ENCODE data around the gene ARID3A. TPM values are rescaled to one million over a fixed set of nuclear protein-coding genes. Genes with fewer than 3 reads are reported as not detected.

Gene ARID3A
- total RNA-seq, 2 experiments from 2014 or later = 18.7 to 22.1 TPM

- POLR2A ChIA-PET = interaction anchor here (0.8 to 2.3 kb wide), 3 partner anchors 12 to 55 kb away, joined by 3 to 8 read pairs (median 3); no protein-coding TSS in a partner anchor
- TF ChIP-seq, protein P1, sequence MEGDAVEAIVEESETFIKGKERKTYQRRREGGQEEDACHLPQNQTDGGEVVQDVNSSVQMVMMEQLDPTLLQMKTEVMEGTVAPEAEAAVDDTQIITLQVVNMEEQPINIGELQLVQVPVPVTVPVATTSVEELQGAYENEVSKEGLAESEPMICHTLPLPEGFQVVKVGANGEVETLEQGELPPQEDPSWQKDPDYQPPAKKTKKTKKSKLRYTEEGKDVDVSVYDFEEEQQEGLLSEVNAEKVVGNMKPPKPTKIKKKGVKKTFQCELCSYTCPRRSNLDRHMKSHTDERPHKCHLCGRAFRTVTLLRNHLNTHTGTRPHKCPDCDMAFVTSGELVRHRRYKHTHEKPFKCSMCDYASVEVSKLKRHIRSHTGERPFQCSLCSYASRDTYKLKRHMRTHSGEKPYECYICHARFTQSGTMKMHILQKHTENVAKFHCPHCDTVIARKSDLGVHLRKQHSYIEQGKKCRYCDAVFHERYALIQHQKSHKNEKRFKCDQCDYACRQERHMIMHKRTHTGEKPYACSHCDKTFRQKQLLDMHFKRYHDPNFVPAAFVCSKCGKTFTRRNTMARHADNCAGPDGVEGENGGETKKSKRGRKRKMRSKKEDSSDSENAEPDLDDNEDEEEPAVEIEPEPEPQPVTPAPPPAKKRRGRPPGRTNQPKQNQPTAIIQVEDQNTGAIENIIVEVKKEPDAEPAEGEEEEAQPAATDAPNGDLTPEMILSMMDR (IDR thresholded peaks at IDR 0.05) = no peak
- CTCF ChIA-PET = interaction anchor here (4.6 to 7.9 kb wide), 2 partner anchors 55 to 65 kb away, joined by 28 to 127 read pairs; partner anchors contain the start of gene WDR18
- Mint-ChIP-seq H3K4me1 (ENCODE audit: low read depth) (peaks cover 16% of the 10 kb centered on the region), H3K27me3 (peaks cover 2% of the 10 kb centered on the region), H3K9me3 (no peaks in the 10 kb centered on the region), H3K36me3 (ENCODE audit: low read depth) (peaks cover 5% of the 10 kb centered on the region), H3K27ac (no peak overlapping the region), H3K4me3 (peak overlapping the region; percentile 73)
- ATAC-seq (no peak), DNase-seq (no peak)
- intact Hi-C loops (cut with micrococcal nuclease) = loop anchor here (5.0 kb wide), 1 partner anchor 146 kb away; no protein-coding TSS in a partner anchor
These were observed 7.7 kb upstream of the ARID3A start for GRCh38 chr19:918152-918437.

- DNase-seq = peak; percentile 76
- ChIA-PET CTCF (interaction anchor here (0.8 to 7.9 kb wide), 4 partner anchors 10 to 149 kb away, joined by 3 to 127 read pairs (median 20); partner anchors contain the start of gene WDR18), POLR2A (interaction anchor here (0.6 to 2.3 kb wide), 5 partner anchors 8 to 121 kb away, joined by 3 to 8 read pairs (median 3); partner anchors contain the start of gene WDR18)
- intact Hi-C loops (cut with micrococcal nuclease) = loop anchor here (5.0 kb wide), 1 partner anchor 146 kb away; no protein-coding TSS in a partner anchor
- TF ChIP-seq, protein P1 (IDR thresholded peaks at IDR 0.05) = no peak
- Mint-ChIP-seq H3K4me3 (peak overlapping the region; percentile 73), H3K36me3 (ENCODE audit: low read depth) (peaks cover 4% of the 10 kb centered on the region), H3K27me3 (peaks cover 2% of the 10 kb centered on the region), H3K9me3 (no peaks in the 10 kb centered on the region), H3K4me1 (ENCODE audit: low read depth) (peaks cover 16% of the 10 kb centered on the region), H3K27ac (no peak overlapping the region)
- ATAC-seq = peak; percentile 26
These were observed 7.2 kb upstream of the ARID3A start for GRCh38 chr19:918481-919198.

DNA sequence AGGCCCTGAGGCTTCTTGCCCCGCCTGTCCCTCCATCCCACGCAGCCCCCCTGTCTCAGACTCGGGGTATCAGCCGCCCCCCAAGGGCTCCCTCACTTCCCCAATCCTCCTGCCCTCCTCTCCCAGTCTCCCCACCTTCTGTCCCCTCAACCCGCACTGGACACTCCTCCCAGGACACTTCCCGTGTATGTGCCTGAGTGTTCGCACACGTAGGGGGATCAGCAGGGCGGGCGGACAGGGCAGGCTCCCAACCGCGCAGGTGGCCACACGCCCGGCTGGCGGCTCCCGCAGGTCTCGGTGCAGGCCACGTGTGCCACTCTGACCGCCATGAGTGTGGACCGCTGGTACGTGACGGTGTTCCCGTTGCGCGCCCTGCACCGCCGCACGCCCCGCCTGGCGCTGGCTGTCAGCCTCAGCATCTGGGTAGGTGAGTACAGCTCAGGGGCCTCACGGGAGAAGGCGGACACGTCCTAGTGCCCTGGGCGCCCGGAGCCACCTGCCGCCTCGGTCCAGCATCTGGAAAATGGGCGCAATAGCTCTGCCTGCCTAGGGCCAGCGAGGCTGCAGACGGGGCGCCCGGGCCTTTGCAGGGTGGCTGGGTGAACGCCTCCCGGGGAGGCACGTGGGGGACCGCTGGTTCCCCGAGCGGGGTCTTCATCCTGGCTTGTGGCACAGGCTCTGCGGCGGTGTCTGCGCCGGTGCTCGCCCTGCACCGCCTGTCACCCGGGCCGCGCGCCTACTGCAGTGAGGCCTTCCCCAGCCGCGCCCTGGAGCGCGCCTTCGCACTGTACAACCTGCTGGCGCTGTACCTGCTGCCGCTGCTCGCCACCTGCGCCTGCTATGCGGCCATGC, 6.4 kb upstream of the ARID3A start:
- intact Hi-C loops (cut with micrococcal nuclease) = loop anchor here (2.0 to 5.0 kb wide), 2 partner anchors 57 to 147 kb away; no protein-coding TSS in a partner anchor
- peak overlapping the region; percentile 42 for H3K27ac Mint-ChIP-seq

GRCh38 chr19:920051-920864, 5.6 kb upstream of the ARID3A start:
- CTCF ChIA-PET = interaction anchor here (1.1 to 7.9 kb wide), 7 partner anchors 11 to 320 kb away, joined by 3 to 127 read pairs (median 6); partner anchors contain the start of gene WDR18
- Mint-ChIP-seq H3K27ac (peak overlapping the region; percentile 57), H3K36me3 (ENCODE audit: low read depth) (peaks cover 3% of the 10 kb centered on the region), H3K9me3 (no peaks in the 10 kb centered on the region), H3K27me3 (peaks cover 2% of the 10 kb centered on the region), H3K4me3 (peak overlapping the region; percentile 79), H3K4me1 (ENCODE audit: low read depth) (peaks cover 23% of the 10 kb centered on the region)
- DNase-seq (peak; percentile 82), ATAC-seq (peak; percentile 45)
- TF ChIP-seq, protein P1 (IDR thresholded peaks at IDR 0.05) = no peak
- POLR2A ChIA-PET = interaction anchor here (0.7 to 2.3 kb wide), 5 partner anchors 12 to 100 kb away, joined by 3 to 6 read pairs (median 4); partner anchors contain the start of genes MED16, RNU6-9 and WDR18
- intact Hi-C loops (cut with micrococcal nuclease) = loop anchor here (2.0 kb wide), 1 partner anchor 57 kb away; no protein-coding TSS in a partner anchor

More for the DNA sequence above, 6.4 kb upstream of the ARID3A start:
- DNase-seq (peak; percentile 71), ATAC-seq (peak; percentile 32)
- Mint-ChIP-seq H3K4me3 (peak overlapping the region; percentile 73), H3K9me3 (no peaks in the 10 kb centered on the region), H3K27me3 (peaks cover 2% of the 10 kb centered on the region), H3K4me1 (ENCODE audit: low read depth) (peaks cover 22% of the 10 kb centered on the region), H3K36me3 (ENCODE audit: low read depth) (peaks cover 3% of the 10 kb centered on the region)
- CTCF ChIA-PET = interaction anchor here (0.8 to 7.9 kb wide), 5 partner anchors 11 to 149 kb away, joined by 3 to 127 read pairs (median 12); partner anchors contain the start of gene WDR18
- TF ChIP-seq, protein P1 (IDR thresholded peaks at IDR 0.05) = no peak
- POLR2A ChIA-PET = interaction anchor here (0.6 to 2.3 kb wide), 7 partner anchors 9 to 121 kb away, joined by 3 to 8 read pairs (median 3); partner anchors contain the start of gene WDR18
